Panc1 (cell line): ENCODE results near the gene MYH3.

Source experiments
- CTCF ChIP-seq: fragments of 450-650 bp; IDR thresholded peaks from 2 replicates; pipeline ENCODE4 v1.5.1; 2017; ENCODE audit warnings: mild to moderate bottlenecking
- POLR2AphosphoS5 ChIP-seq: IDR thresholded peaks from 2 replicates; pipeline ENCODE4 v1.6.1; 2012; ENCODE audit warnings: mild to moderate bottlenecking, low read depth, low read length, moderate library complexity
- SIN3A ChIP-seq: IDR thresholded peaks from 2 replicates; pipeline ENCODE4 v1.6.1; 2012; ENCODE audit warnings: low read depth, mild to moderate bottlenecking, low read length, moderate library complexity, borderline replicate concordance; ENCODE audit not compliant: insufficient read depth
- TCF7L2 ChIP-seq: IDR thresholded peaks from 2 replicates; pipeline ENCODE4 v1.6.1; 2011; ENCODE audit warnings: mild to moderate bottlenecking, low read depth, low read length, inconsistent platforms
- TF ChIP-seq, protein P1 (sequence below), 2 experiments: IDR thresholded peaks; 2 replicates each; pipeline ENCODE4 v1.6.1; 2011 to 2012; ENCODE audit warnings: low read depth in 2 of 2, control low read depth in 1 of 2, low read length in 1 of 2, mild to moderate bottlenecking in 1 of 2, moderate library complexity in 1 of 2; ENCODE audit not compliant: insufficient read depth in 1 of 2

- TF ChIP-seq POLR2AphosphoS5 (no peak), CTCF (no peak), SIN3A (no peak), TCF7L2 (no peak)
- TF ChIP-seq, protein P1, sequence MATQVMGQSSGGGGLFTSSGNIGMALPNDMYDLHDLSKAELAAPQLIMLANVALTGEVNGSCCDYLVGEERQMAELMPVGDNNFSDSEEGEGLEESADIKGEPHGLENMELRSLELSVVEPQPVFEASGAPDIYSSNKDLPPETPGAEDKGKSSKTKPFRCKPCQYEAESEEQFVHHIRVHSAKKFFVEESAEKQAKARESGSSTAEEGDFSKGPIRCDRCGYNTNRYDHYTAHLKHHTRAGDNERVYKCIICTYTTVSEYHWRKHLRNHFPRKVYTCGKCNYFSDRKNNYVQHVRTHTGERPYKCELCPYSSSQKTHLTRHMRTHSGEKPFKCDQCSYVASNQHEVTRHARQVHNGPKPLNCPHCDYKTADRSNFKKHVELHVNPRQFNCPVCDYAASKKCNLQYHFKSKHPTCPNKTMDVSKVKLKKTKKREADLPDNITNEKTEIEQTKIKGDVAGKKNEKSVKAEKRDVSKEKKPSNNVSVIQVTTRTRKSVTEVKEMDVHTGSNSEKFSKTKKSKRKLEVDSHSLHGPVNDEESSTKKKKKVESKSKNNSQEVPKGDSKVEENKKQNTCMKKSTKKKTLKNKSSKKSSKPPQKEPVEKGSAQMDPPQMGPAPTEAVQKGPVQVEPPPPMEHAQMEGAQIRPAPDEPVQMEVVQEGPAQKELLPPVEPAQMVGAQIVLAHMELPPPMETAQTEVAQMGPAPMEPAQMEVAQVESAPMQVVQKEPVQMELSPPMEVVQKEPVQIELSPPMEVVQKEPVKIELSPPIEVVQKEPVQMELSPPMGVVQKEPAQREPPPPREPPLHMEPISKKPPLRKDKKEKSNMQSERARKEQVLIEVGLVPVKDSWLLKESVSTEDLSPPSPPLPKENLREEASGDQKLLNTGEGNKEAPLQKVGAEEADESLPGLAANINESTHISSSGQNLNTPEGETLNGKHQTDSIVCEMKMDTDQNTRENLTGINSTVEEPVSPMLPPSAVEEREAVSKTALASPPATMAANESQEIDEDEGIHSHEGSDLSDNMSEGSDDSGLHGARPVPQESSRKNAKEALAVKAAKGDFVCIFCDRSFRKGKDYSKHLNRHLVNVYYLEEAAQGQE (IDR thresholded peaks at IDR 0.05; ENCODE audit: insufficient read depth in 1 of 2, low read depth in 2 of 2, low read length in 1 of 2) = no peak
Observed at GRCh38 chr17:10702574-10702973, 45.5 kb upstream of the MYH3 start.
